HuH-7.5 (cell line): ENCODE results near the gene C17orf100.

Source experiments
- DNase-seq: peaks from one replicate; pipeline ENCODE4 v3.0.0; 2011; ENCODE audit warnings: low spot score

The C17orf100 gene

GRCh38 chr17:6695051-6695450 lies 43.5 kb downstream of the C17orf100 start:
- DNase-seq, result no peak

DNA sequence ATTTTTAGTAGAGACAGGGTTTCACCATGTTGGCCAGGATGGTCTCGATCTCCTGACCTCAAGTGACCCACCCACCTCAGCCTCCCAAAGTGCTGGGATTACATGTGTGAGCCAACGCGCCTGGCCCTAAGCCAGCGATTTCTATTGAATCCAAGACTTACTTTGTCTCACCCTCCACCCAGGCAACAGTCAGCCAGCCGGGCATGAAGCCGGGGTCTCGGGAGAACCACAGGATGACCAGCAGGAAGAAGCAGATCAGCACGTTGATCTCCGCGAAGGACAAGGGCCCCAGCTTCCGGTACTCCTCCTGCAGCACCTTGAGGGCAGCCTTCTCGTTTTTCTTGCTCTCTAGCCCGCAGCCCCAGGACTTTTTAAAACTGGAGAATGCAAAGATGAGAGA lies 44.0 kb downstream of the C17orf100 start:
- DNase-seq, result no peak

GRCh38 chr17:6696906-6697305 lies 45.3 kb downstream of the C17orf100 start:
- no peak for DNase-seq

DNA sequence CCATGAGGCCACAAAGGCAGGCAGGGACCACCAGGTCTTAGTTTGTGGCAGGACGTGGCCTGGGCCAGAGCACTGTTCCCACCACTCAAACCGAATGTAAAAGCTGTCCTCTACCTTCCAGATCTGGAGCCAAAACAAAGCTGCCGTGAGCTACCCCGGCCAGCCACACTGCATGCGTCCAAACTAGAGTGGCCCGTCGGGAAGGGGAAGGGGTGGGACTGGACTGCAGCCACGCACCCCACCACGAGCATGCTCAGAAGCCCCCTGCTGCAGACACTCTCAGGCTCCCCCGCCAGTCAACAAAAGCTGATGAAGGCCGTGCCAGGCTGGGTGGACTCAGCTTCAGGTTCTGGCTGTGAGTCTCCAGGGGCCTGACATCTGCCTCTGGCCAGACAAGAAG lies 46.4 kb downstream of the C17orf100 start:
- DNase-seq, result no peak

DNA sequence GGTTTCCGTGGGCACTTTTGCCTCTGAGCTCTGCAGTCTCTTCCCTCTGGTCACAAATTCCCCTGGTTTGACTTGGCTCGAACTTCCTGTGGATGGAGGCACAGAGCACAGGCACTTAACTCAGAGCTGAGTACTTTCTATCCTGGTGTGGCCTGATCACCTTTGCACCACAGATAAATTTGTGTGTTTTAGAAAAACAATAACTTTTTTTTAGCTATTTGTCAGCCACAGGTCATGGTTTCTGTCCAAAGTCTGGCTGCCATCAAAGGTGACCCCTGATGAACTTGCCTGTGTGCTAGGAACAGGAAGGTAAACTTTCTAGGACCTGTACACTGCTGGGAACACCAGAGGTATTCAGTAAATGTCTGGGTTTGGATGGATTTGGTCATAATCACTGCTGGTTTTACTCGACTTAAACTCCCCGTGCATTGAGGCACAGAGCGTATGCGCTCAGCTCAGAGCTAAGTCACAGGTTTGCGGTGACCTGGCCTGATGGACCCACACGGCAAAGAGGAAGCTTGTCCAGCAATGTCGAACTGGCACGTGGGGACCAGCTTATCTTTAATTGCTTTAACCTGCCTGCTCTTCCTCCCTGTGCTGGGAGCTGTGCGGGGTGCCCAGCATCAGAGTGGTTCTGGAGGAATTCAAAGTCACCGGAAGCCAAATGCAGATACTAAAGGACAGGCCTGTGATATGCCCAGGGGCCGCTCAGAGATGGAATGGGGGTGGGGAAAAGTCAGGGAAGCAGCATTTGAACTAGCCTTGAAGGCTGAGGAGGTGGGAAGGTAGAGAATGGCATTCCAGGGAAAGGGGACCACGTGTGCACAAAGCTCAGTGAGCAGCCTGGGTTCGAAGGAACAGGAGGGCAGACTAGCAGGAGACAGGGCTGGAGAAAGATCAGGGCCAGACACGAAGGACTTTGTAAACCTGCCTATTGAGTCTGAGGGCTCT lies 48.7 kb downstream of the C17orf100 start:
- DNase-seq, result peak; percentile 43

DNA sequence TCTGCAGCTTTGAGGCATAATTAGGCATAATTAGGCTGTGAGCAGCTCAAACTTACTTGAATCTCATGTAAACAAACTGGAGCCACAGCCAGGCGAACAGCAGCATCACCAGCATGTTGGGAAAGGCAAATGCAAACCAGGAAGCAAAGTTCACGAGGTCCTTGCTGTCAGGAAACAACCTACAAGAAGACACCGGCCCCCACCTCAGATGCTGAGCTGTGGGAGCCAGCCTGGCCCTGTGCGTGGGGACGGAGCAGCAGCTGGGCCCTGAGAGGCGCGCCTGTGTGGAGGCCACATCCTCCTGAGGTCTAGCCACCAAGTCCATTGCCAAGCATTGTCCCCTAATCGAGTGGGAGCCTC lies 49.4 kb downstream of the C17orf100 start:
- DNase-seq, result no peak

- DNase-seq, result peak; percentile 58
These were observed 50.2 kb downstream of the C17orf100 start for GRCh38 chr17:6701719-6702118.

DNA sequence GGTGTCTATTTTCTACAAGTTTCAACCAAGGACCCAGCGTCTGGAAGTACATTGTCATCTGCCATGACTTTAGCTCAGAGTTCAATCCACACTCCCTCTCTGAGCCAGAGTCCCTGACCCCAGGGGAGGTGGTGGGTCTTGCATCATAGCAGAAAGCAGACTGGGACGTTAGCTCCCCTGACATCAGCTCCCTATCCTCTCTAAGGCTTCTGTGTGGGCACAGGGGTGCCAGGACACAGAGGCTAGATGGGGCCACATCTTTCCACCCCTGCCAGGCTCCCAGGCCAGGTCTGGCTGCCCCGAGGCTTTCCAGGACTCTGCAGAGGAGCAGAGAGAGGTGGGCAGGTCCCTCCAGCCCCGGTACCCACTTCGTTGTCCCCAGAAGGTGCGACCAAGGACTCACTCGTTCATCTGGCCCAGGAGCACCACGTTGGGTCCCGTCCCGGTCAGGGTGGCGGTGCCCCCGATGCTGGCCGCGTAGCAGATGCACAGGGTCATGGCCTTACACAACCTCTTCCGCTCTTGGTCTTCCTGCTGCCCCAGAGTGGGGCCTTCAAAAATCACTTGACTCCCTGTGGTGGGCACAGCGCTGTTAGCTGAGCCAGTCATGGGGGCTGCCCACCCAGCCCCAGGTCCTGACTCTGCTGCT lies 51.1 kb downstream of the C17orf100 start:
- no peak for DNase-seq
